ENCODE results near the gene AAMDC.
A peak's percentile ranks its signal among the peaks of the same experiment; 100 is the strongest.

AAMDC gene
- 1.7 to 2.5 (median 1.9) reads per million in 3 donors for total RNA-seq

- H3K36me3 ChIP-seq (ENCODE audit: control insufficient read depth, insufficient read depth, low read length): no peaks in the 10 kb centered on the region
- H3K27ac ChIP-seq (ENCODE audit: insufficient read depth, low read length, poor library complexity, severe bottlenecking): peak within 1 kb of the TSS; percentile 88
- DNase-seq: peak; percentile 95 to 97 (median 96)
- H3K9me3 ChIP-seq (ENCODE audit: control insufficient read depth, low read length): no peaks in the 10 kb centered on the region
- peaks cover 10% of the 10 kb centered on the region for H3K4me1 ChIP-seq (ENCODE audit: control insufficient read depth, insufficient read depth, low read length, poor library complexity, severe bottlenecking)
- H3K27me3 ChIP-seq (replicated peaks; ENCODE audit: control insufficient read depth, insufficient read depth, low read length, poor library complexity, severe bottlenecking): no peaks in the 10 kb centered on the region
- peak within 1 kb of the TSS; percentile 99 for H3K4me3 ChIP-seq (ENCODE audit: insufficient read depth, low read depth, low read length, poor library complexity, severe bottlenecking)
Observed at GRCh38 chr11:77820565-77821348, at the start of gene AAMDC, which contains the start of gene RSF1. TSS of gene AAMDC (plus strand) at chr11:77821144. CDS start at chr11:77842497, 21,353 bp downstream. TSS of gene RSF1 (minus strand) at chr11:77820722. CDS start at chr11:77820714, 8 bp downstream.

DNA sequence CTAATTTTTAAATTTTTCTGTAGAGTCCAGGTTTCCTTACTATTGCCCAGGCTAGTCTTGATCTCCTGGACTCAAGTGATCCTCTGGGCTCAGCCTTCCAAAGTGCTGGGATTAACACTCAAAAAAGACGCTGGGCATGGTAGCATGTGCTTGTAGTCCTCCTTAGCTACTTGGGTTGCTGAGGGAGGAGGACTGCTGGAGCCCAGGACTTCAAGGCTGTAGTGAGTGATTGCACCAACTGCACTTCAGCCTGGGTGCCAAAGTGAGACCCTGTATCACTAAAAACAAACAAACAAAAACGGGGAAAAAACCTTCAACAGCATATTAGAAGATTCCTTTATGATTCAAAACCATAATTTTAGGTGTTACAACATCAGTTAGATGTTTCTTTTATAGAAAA, 45.0 kb upstream of the AAMDC start:
- no peaks in the 10 kb centered on the region for H3K36me3 ChIP-seq (ENCODE audit: control insufficient read depth, insufficient read depth, low read length)
- no peak overlapping the region for H3K4me3 ChIP-seq (ENCODE audit: insufficient read depth, low read depth, low read length, poor library complexity, severe bottlenecking)
- H3K9me3 ChIP-seq (ENCODE audit: control insufficient read depth, low read length): no peaks in the 10 kb centered on the region
- H3K27ac ChIP-seq (ENCODE audit: insufficient read depth, low read length, poor library complexity, severe bottlenecking): no peak overlapping the region
- H3K27me3 ChIP-seq (replicated peaks; ENCODE audit: control insufficient read depth, insufficient read depth, low read length, poor library complexity, severe bottlenecking): no peaks in the 10 kb centered on the region
- H3K4me1 ChIP-seq (ENCODE audit: control insufficient read depth, insufficient read depth, low read length, poor library complexity, severe bottlenecking): peaks cover 6% of the 10 kb centered on the region
- no peak for DNase-seq

GRCh38 chr11:77776455-77776854, 44.5 kb upstream of the AAMDC start:
- Histone ChIP-seq H3K27ac (ENCODE audit: insufficient read depth, low read length, poor library complexity, severe bottlenecking) (no peak overlapping the region), H3K4me3 (ENCODE audit: insufficient read depth, low read depth, low read length, poor library complexity, severe bottlenecking) (no peak overlapping the region), H3K36me3 (ENCODE audit: control insufficient read depth, insufficient read depth, low read length) (no peaks in the 10 kb centered on the region), H3K9me3 (ENCODE audit: control insufficient read depth, low read length) (no peaks in the 10 kb centered on the region), H3K27me3 (replicated peaks; ENCODE audit: control insufficient read depth, insufficient read depth, low read length, poor library complexity, severe bottlenecking) (no peaks in the 10 kb centered on the region), H3K4me1 (ENCODE audit: control insufficient read depth, insufficient read depth, low read length, poor library complexity, severe bottlenecking) (peaks cover 1% of the 10 kb centered on the region)
- no peak for DNase-seq

DNA sequence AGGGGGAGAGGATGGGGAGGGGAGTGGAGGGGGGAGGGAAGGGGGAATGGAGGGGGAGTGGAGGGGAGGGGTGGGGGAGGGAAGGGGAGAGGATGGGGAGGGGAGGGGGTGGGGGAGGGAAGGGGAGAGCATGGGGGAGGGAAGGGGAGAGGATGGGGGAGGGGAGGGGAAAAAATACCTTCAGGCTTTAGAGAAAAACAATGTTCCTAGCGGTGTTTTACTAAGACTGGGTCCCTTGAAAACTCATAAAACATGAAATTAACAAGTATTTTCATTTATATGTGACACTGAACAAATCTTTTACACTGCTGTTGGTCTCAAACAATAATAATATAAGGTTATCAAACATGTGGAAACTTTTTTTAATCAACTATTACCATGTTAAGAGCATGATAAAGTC, 42.8 kb upstream of the AAMDC start:
- H3K27ac ChIP-seq (ENCODE audit: insufficient read depth, low read length, poor library complexity, severe bottlenecking): no peak overlapping the region
- H3K36me3 ChIP-seq (ENCODE audit: control insufficient read depth, insufficient read depth, low read length): no peaks in the 10 kb centered on the region
- H3K4me3 ChIP-seq (ENCODE audit: insufficient read depth, low read depth, low read length, poor library complexity, severe bottlenecking): no peak overlapping the region
- H3K9me3 ChIP-seq (ENCODE audit: control insufficient read depth, low read length): no peaks in the 10 kb centered on the region
- H3K27me3 ChIP-seq (replicated peaks; ENCODE audit: control insufficient read depth, insufficient read depth, low read length, poor library complexity, severe bottlenecking): no peaks in the 10 kb centered on the region
- no peaks in the 10 kb centered on the region for H3K4me1 ChIP-seq (ENCODE audit: control insufficient read depth, insufficient read depth, low read length, poor library complexity, severe bottlenecking)
- DNase-seq: no peak

GRCh38 chr11:77778549-77778948, 42.4 kb upstream of the AAMDC start:
- H3K4me1 ChIP-seq (ENCODE audit: control insufficient read depth, insufficient read depth, low read length, poor library complexity, severe bottlenecking): no peaks in the 10 kb centered on the region
- H3K36me3 ChIP-seq (ENCODE audit: control insufficient read depth, insufficient read depth, low read length): no peaks in the 10 kb centered on the region
- H3K9me3 ChIP-seq (ENCODE audit: control insufficient read depth, low read length): no peaks in the 10 kb centered on the region
- no peak for DNase-seq
- no peaks in the 10 kb centered on the region for H3K27me3 ChIP-seq (replicated peaks; ENCODE audit: control insufficient read depth, insufficient read depth, low read length, poor library complexity, severe bottlenecking)
- no peak overlapping the region for H3K4me3 ChIP-seq (ENCODE audit: insufficient read depth, low read depth, low read length, poor library complexity, severe bottlenecking)
- no peak overlapping the region for H3K27ac ChIP-seq (ENCODE audit: insufficient read depth, low read length, poor library complexity, severe bottlenecking)

DNA sequence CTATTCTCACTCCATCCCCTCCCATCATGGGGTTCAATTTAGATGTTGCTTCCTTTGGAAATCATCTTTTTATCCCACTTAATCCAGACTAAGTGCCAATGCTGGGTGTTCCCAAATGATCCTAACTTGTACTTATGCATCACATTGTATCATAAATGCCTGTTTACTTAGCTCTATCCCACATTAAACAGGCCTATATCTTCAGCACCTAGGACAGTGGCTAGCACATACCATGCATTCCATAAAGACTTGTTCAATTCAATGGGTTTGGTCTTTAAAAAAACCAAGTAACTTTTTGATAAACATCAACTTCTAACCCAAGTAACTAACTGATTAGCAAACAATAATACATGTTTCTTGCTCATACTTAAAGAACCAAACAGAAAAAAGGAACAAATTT, 41.0 kb upstream of the AAMDC start:
- no peak for DNase-seq
- Histone ChIP-seq H3K27ac (ENCODE audit: insufficient read depth, low read length, poor library complexity, severe bottlenecking) (no peak overlapping the region), H3K9me3 (ENCODE audit: control insufficient read depth, low read length) (no peaks in the 10 kb centered on the region), H3K27me3 (replicated peaks; ENCODE audit: control insufficient read depth, insufficient read depth, low read length, poor library complexity, severe bottlenecking) (no peaks in the 10 kb centered on the region), H3K4me3 (ENCODE audit: insufficient read depth, low read depth, low read length, poor library complexity, severe bottlenecking) (no peak overlapping the region), H3K4me1 (ENCODE audit: control insufficient read depth, insufficient read depth, low read length, poor library complexity, severe bottlenecking) (no peaks in the 10 kb centered on the region), H3K36me3 (ENCODE audit: control insufficient read depth, insufficient read depth, low read length) (no peaks in the 10 kb centered on the region)

GRCh38 chr11:77783025-77783424, 37.9 kb upstream of the AAMDC start:
- DNase-seq: no peak
- no peak overlapping the region for H3K4me3 ChIP-seq (ENCODE audit: insufficient read depth, low read depth, low read length, poor library complexity, severe bottlenecking)
- H3K9me3 ChIP-seq (ENCODE audit: control insufficient read depth, low read length): no peaks in the 10 kb centered on the region
- no peaks in the 10 kb centered on the region for H3K27me3 ChIP-seq (replicated peaks; ENCODE audit: control insufficient read depth, insufficient read depth, low read length, poor library complexity, severe bottlenecking)
- H3K27ac ChIP-seq (ENCODE audit: insufficient read depth, low read length, poor library complexity, severe bottlenecking): no peak overlapping the region
- no peaks in the 10 kb centered on the region for H3K4me1 ChIP-seq (ENCODE audit: control insufficient read depth, insufficient read depth, low read length, poor library complexity, severe bottlenecking)
- no peaks in the 10 kb centered on the region for H3K36me3 ChIP-seq (ENCODE audit: control insufficient read depth, insufficient read depth, low read length)

DNA sequence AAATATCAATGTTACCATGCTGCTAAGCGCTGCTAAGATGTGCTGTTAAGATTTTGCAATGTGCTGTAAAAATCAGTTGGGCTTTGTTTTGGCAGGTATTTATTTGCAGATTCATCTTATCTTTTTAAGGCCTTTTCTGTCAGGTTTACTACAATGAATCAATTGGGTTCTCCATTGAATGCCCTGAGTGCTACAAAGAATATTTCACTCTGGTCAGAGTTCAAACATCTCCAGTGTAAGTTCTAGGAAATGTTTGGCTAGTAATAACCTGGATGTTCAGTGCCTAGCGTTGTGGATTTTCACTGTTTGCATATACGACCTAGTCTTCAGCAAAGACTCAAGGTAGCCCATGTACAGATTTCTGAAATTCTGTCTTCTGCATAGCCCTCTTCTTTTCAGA, 36.4 kb upstream of the AAMDC start:
- Histone ChIP-seq H3K9me3 (ENCODE audit: control insufficient read depth, low read length) (no peaks in the 10 kb centered on the region), H3K27me3 (replicated peaks; ENCODE audit: control insufficient read depth, insufficient read depth, low read length, poor library complexity, severe bottlenecking) (no peaks in the 10 kb centered on the region), H3K4me1 (ENCODE audit: control insufficient read depth, insufficient read depth, low read length, poor library complexity, severe bottlenecking) (peaks cover 2% of the 10 kb centered on the region), H3K36me3 (ENCODE audit: control insufficient read depth, insufficient read depth, low read length) (no peaks in the 10 kb centered on the region), H3K4me3 (ENCODE audit: insufficient read depth, low read depth, low read length, poor library complexity, severe bottlenecking) (no peak overlapping the region), H3K27ac (ENCODE audit: insufficient read depth, low read length, poor library complexity, severe bottlenecking) (no peak overlapping the region)
- DNase-seq: no peak

DNA sequence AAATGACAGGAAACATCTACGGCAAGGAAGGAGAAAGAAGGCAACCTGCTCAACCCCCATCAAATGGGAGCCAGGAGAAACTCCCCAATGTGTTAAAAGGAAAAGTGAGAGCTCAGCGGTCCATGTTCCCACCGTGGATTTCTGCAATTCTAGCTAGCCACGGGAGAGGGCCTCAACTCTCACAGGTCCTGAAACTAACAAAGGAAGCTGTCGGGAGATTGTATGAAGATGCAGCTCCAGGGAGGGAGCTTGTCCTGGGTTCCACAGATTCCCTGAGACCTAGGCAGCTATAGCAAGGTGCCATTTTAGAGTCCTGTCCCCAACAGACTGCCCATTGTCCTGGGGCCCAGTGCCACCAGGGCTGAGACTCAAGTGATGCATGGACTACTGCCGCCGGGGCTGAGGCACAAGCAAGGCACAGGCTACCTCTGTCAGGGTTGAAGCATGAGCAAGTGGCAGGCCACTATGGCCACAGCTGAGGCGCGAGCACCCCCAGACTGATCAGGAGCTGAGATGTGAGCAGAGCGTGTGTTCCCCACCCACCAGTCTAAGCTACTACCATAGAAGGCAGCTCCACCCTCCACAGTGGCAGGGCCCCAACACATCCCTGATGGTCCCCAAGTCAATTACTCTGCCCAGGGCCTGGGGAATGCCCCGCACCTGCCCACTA, 31.7 kb upstream of the AAMDC start:
- no peaks in the 10 kb centered on the region for H3K27me3 ChIP-seq (replicated peaks; ENCODE audit: control insufficient read depth, insufficient read depth, low read length, poor library complexity, severe bottlenecking)
- no peak for DNase-seq
- H3K27ac ChIP-seq (ENCODE audit: insufficient read depth, low read length, poor library complexity, severe bottlenecking): no peak overlapping the region
- H3K36me3 ChIP-seq (ENCODE audit: control insufficient read depth, insufficient read depth, low read length): no peaks in the 10 kb centered on the region
- no peaks in the 10 kb centered on the region for H3K9me3 ChIP-seq (ENCODE audit: control insufficient read depth, low read length)
- H3K4me1 ChIP-seq (ENCODE audit: control insufficient read depth, insufficient read depth, low read length, poor library complexity, severe bottlenecking): peaks cover 2% of the 10 kb centered on the region
- H3K4me3 ChIP-seq (ENCODE audit: insufficient read depth, low read depth, low read length, poor library complexity, severe bottlenecking): no peak overlapping the region

Data from effector memory CD4-positive, alpha-beta T cell (primary cell).